Measurements from ENCODE around the gene DPH7.
"Not testable (repeated sequence)": the region's sequence is repeated elsewhere in the genome, so short reads cannot be mapped to it uniquely, and the experiment has no call there.

The DPH7 gene

DNA sequence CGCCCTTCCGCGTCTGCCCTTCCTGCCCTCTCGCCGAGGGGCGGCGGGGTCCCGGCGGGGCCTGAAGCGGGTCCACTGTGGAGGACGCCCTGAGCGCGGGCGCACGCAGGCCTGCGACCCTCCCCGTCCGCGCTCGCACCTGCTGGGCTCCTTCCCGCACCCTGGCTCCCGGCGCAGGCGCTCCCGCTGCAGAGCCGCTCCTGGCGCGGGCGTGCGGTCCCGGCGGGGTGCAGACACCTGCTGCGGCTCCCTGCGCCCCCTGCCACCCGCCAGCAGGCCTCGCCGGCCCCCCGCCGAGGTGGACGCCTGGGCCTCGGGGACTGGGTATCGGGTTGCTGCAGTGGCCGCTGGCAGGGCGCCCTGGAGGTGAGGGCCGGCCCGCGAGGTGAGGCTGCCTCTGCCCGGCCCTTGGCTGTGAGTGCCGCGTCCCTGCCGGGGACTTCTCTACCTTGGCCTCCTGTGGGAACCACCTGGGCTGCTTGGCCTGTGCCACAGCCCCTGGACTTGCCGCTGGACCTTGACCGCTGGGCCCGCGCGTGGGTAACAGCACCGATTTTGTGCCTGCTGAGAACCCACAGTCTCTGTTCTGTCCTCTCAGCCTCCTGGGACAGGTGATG, 27.4 kb upstream of the DPH7 start:
- DNase-seq, result peak; percentile 26

- DNase-seq, result peak; percentile 83
Observed at GRCh38 chr9:137605121-137606004, 26.6 kb upstream of the DPH7 start, which contains the start of gene ARRDC1. ARRDC1 (plus strand) TSS chr9:137605686; CDS start chr9:137605718, 32 bp downstream.

- DNase-seq, result no peak
Observed at GRCh38 chr9:137604345-137605086, 25.8 kb upstream of the DPH7 start.

DNA sequence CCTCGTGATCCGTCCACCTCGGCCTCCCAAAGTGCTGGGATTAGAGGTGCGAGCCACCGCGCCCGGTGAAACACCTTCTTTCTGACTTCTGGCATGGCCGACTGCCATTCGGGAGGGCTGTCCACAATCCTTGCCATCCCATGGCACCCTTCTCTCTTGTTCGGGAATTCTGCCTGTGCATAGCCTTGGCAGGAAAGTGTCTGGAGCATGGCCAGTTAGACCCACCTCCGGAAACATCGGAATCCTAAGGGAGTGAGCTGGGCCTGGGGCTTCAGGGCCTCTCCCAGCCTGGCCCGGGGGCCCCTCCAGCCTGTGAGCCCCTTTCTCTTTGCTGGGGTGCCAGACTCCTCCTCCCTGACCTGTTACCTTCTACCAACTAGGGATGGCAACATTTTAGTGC, 25.2 kb upstream of the DPH7 start:
- no peak for DNase-seq

DNA sequence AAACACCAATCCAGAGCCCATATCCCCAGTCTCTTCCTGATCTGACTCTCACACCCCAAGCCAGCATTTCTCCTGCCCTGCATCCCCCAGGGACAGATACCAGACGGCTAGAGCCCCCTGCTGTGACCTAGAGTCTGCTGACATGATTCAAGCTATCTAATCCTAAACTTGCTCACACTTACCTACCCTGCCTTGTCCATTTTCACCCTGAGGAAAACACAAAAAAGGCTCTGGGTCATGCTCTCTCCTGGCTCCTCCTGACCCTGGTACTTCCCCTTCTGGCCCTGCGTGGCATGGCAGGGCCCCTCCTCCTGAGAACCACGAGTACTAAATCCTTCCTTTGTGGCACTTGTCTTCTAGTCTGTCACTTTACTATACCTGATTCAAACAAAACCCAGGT, 23.9 kb upstream of the DPH7 start:
- DNase-seq, result no peak

GRCh38 chr9:137598943-137599342, 20.2 kb upstream of the DPH7 start:
- no peak for DNase-seq

GRCh38 chr9:137596577-137596976, 17.9 kb upstream of the DPH7 start:
- not testable (repeated sequence) for DNase-seq

DNA sequence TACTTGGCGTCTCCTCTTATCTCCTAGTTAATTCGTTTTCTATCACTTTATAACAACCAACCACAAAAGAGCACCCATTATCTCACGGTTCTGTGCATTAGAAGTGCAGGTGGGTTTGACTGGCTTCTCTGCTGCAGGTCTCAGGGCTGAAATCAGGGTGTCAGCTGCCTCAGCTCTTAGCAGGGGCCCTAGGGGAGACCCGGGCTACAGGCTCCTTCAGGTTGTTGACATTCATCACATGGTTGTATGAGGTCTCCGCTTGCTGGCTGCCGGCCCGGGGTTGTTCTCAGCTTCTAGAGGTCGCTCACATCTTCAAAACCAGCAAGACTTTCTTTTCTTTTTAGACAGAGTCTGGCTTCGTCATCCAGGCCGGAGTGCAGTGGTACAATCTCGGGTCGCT, 14.5 kb upstream of the DPH7 start:
- DNase-seq, result no peak

- no peak for DNase-seq
Observed at GRCh38 chr9:137592767-137593166, 14.0 kb upstream of the DPH7 start.

DNA sequence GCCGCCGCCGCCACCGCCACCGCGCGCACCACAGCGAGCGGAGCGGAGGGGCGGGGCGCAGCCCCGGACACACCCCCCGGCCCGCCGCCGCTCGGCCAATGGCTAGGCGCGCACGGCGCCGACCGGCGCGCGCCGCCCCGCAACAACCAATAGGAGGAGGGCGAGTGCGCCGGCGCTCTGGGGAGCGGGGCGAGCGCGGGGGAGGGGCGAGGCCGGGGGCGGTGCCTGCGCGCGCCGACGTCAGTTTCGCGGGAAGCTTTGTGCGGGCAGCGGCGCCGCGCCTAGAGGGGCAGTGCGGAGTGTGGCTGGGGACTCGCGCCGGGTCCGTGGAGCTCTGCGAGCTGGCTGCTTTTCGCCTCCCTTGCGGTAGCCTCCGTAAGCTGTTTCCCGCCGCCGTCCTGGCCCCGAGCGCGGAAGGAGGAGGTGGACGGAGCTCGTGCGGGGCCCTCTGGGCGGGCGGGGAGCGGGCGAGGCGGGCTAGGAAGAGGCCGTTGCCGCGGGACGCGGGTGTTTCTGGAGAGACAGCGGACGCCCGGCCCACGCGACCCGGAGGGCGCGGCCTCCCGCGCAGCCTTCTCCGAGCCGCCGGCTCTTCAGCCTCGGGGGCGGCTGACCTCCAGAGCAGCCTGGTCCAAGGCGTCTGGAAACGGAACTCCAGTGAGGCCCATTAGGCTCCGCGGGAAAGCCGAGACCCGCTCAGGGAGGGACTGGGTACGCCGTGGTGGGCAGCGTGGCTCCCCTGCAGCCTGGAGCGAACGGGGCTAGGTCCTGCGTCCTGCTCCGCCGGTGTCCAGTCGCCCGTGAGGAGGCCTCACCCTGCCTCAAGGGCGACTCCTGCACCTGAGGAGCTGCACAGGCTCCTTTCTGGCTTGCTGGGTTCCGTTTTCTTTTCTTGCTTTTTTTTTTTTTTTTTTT, 12.0 kb upstream of the DPH7 start, which contains the start of gene ZMYND19:
TSS of gene ZMYND19 (minus strand) at position 44 of the 915 bp plus-strand sequence. CDS start 249 bp downstream, outside the sequence.
- peak; percentile 98 for DNase-seq

- no peak for DNase-seq
Observed at GRCh38 chr9:137590123-137590468, 11.4 kb upstream of the DPH7 start.

GRCh38 chr9:137589441-137590122, 10.9 kb upstream of the DPH7 start:
- peak; percentile 29 for DNase-seq

GRCh38 chr9:137588891-137589290, 10.2 kb upstream of the DPH7 start:
- DNase-seq, result no peak

DNA sequence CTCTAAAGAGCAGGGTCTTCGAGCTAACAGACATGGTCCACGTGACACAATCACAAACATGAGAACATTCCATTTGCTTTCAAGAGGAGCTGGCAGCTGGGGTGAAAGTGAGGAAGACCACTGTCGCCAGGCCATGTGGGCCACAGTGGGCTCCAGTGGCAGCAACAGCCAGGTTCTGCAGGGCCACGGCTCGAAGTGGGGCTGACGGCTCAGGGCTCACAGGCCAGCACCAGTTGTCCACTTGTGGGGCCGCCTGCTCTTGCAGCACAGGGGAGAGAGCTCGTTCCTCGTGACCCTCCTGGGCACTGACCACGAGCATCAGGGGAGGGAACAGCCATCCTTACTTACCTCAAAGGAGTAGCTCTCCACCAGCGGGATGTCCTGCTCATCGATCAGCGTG, 9.6 kb upstream of the DPH7 start:
- DNase-seq, result no peak

- no peak for DNase-seq
Observed at GRCh38 chr9:137586854-137587253, 8.1 kb upstream of the DPH7 start.

GRCh38 chr9:137583957-137584356, 5.2 kb upstream of the DPH7 start:
- DNase-seq, result no peak

DNA sequence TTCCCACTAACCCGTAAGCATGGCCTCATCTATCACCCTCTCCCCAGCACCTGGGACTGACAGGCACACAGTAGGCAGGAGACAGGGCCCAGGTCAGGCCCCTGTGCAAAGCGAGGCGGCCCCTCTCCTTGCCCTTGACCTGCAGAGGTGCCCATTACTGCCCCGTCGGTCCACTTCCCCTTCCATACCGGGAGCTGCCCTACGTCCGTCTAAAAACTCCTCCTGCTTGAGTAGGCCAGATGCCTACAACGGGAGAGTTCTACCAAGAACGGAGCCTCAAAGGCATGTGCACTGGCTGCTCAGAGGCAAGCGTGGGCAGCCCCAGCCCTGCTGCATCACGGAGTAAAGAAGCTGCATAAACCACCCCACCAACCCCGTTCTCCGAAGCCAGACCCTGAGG, 4.6 kb upstream of the DPH7 start:
- no peak for DNase-seq

GRCh38 chr9:137582286-137582860, 3.6 kb upstream of the DPH7 start:
- peak; percentile 70 for DNase-seq

- DNase-seq, result no peak
Observed at GRCh38 chr9:137581361-137582285, 2.9 kb upstream of the DPH7 start.

DNA sequence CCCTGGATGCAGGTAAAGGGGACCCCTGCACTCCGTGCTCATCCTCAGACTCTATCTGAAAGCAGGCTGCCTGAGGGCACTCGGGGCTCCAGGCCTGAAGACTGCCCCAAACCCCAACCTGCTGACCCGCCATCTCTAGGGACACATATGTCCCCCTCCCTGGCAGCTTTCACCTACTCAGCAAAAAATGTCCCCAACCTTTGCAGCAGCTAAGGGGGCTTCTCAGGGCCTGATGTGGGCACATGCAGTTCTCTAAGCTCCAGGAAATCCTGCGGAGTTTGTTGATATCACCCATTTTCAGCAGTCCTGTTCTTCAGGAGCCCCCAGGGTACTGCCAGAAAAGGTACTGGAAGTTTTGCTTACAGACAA, 2.2 kb upstream of the DPH7 start:
- DNase-seq, result no peak

Data from 8988T (cell line).